ENCODE measurements around the gene WNT3. TPM values are rescaled to one million over a fixed set of nuclear protein-coding genes. Genes with fewer than 3 reads are reported as not detected.
A peak's percentile ranks its signal among the peaks of the same experiment; 100 is the strongest.
"Not testable (repeated sequence)": the region's sequence is repeated elsewhere in the genome, so short reads cannot be mapped to it uniquely, and the experiment has no call there.

Gene WNT3
- polyA plus RNA-seq, 4 donors = 1.9 to 2.2 (median 1.9) TPM

GRCh38 chr17:46815474-46816353 is 2.8 kb downstream of the WNT3 start:
- no peak for DNase-seq (ENCODE audit: low read depth in 4 of 4, low spot score in 3 of 4)

- DNase-seq (ENCODE audit: low read depth in 4 of 4, low spot score in 3 of 4) = no peak
Observed at GRCh38 chr17:46814446-46814845, 4.0 kb downstream of the WNT3 start.

GRCh38 chr17:46813920-46814319 is 4.6 kb downstream of the WNT3 start:
- no peak for DNase-seq (ENCODE audit: low read depth in 4 of 4, low spot score in 3 of 4)

GRCh38 chr17:46812624-46813318 is 5.7 kb downstream of the WNT3 start:
- DNase-seq (ENCODE audit: low read depth in 4 of 4, low spot score in 3 of 4) = no peak

- peak in 1 of 4 donors; percentile 30 for DNase-seq (ENCODE audit: low read depth in 4 of 4, low spot score in 3 of 4)
Observed at GRCh38 chr17:46811978-46812583, 6.4 kb downstream of the WNT3 start.

- DNase-seq (ENCODE audit: low read depth in 4 of 4, low spot score in 3 of 4) = no peak
Observed at GRCh38 chr17:46810837-46811236, 7.7 kb downstream of the WNT3 start.

- no peak for DNase-seq (ENCODE audit: low read depth in 4 of 4, low spot score in 3 of 4)
Observed at GRCh38 chr17:46809110-46809571, 9.4 kb downstream of the WNT3 start.

- no peak for DNase-seq (ENCODE audit: low read depth in 4 of 4, low spot score in 3 of 4)
Observed at GRCh38 chr17:46805771-46806170, 12.7 kb downstream of the WNT3 start.

- DNase-seq (ENCODE audit: low read depth in 4 of 4, low spot score in 3 of 4) = no peak
Observed at GRCh38 chr17:46803544-46803943, 14.9 kb downstream of the WNT3 start.

- no peak for DNase-seq (ENCODE audit: low read depth in 4 of 4, low spot score in 3 of 4)
Observed at GRCh38 chr17:46802800-46803199, 15.7 kb downstream of the WNT3 start.

GRCh38 chr17:46800573-46800972 is 17.9 kb downstream of the WNT3 start:
- no peak for DNase-seq (ENCODE audit: low read depth in 4 of 4, low spot score in 3 of 4)

GRCh38 chr17:46796956-46797530 is 21.4 kb downstream of the WNT3 start:
- no peak for DNase-seq (ENCODE audit: low read depth in 4 of 4, low spot score in 3 of 4)

- DNase-seq (ENCODE audit: low read depth in 4 of 4, low spot score in 3 of 4) = no peak
Observed at GRCh38 chr17:46796524-46796923, 22.0 kb downstream of the WNT3 start.

- DNase-seq (ENCODE audit: low read depth in 4 of 4, low spot score in 3 of 4) = no peak
Observed at GRCh38 chr17:46796084-46796483, 22.4 kb downstream of the WNT3 start.

- no peak for DNase-seq (ENCODE audit: low read depth in 4 of 4, low spot score in 3 of 4)
Observed at GRCh38 chr17:46795379-46795952, 23.0 kb downstream of the WNT3 start.

GRCh38 chr17:46794318-46794717 is 24.2 kb downstream of the WNT3 start:
- DNase-seq (ENCODE audit: low read depth in 4 of 4, low spot score in 3 of 4) = no peak

- DNase-seq (ENCODE audit: low read depth in 4 of 4, low spot score in 3 of 4) = no peak
Observed at GRCh38 chr17:46793541-46793940, 25.0 kb downstream of the WNT3 start.

- DNase-seq (ENCODE audit: low read depth in 4 of 4, low spot score in 3 of 4) = not testable (repeated sequence)
Observed at GRCh38 chr17:46793023-46793422, 25.5 kb downstream of the WNT3 start.

- no peak for DNase-seq (ENCODE audit: low read depth in 4 of 4, low spot score in 3 of 4)
Observed at GRCh38 chr17:46792071-46792470, 26.4 kb downstream of the WNT3 start.

GRCh38 chr17:46791531-46791930 is 27.0 kb downstream of the WNT3 start:
- DNase-seq (ENCODE audit: low read depth in 4 of 4, low spot score in 3 of 4) = no peak

- DNase-seq (ENCODE audit: low read depth in 4 of 4, low spot score in 3 of 4) = no peak
Observed at GRCh38 chr17:46790216-46790615, 28.3 kb downstream of the WNT3 start.

All from right renal pelvis (tissue), 4 donors.